ENCODE results near the gene RIPK3.

The RIPK3 gene

GRCh38 chr14:24300326-24300980 lies 39.3 kb downstream of the RIPK3 start:
- Histone ChIP-seq H3K4me2 (ENCODE audit: low read length) (peak overlapping the region; percentile 94), H3K4me1 (peaks cover 8% of the 10 kb centered on the region), H3K36me3 (ENCODE audit: control insufficient read depth, insufficient read depth, low read length) (no peaks in the 10 kb centered on the region), H3K9me3 (ENCODE audit: control insufficient read depth, low read length) (no peaks in the 10 kb centered on the region), H3K4me3 (ENCODE audit: low read depth, low read length) (peak overlapping the region; percentile 85), H3K79me2 (peaks cover 8% of the 10 kb centered on the region), H3K27me3 (ENCODE audit: control insufficient read depth, insufficient read depth, low read length) (no peaks in the 10 kb centered on the region), H3K27ac (no peak overlapping the region), H2AFZ (peak overlapping the region; percentile 88), H3K9ac (no peak overlapping the region)
- no peak for TF ChIP-seq CTCF (IDR thresholded peaks at IDR 0.05)

- no peak for TF ChIP-seq CTCF (IDR thresholded peaks at IDR 0.05)
- Histone ChIP-seq H3K79me2 (peaks cover 8% of the 10 kb centered on the region), H3K4me3 (ENCODE audit: low read depth, low read length) (peak within 1 kb of the TSS; percentile 85), H3K4me2 (ENCODE audit: low read length) (peak within 1 kb of the TSS; percentile 94), H3K9me3 (ENCODE audit: control insufficient read depth, low read length) (no peaks in the 10 kb centered on the region), H3K9ac (peak within 1 kb of the TSS; percentile 41), H2AFZ (peak within 1 kb of the TSS; percentile 88), H3K4me1 (peaks cover 8% of the 10 kb centered on the region), H3K27ac (peak within 1 kb of the TSS; percentile 70), H3K36me3 (ENCODE audit: control insufficient read depth, insufficient read depth, low read length) (no peaks in the 10 kb centered on the region), H3K27me3 (ENCODE audit: control insufficient read depth, insufficient read depth, low read length) (no peaks in the 10 kb centered on the region)
These were observed 40.3 kb downstream of the RIPK3 start, which contains the start of the genes DHRS1 and NOP9 for GRCh38 chr14:24299255-24300191. TSS of gene DHRS1 (minus strand) at chr14:24299780. CDS start at chr14:24299106, 674 bp downstream. TSS of gene NOP9 (plus strand) at chr14:24299850. CDS start at chr14:24299955, 105 bp downstream.

- peak overlapping the region; percentile 70 for H3K27ac ChIP-seq
- no peak for TF ChIP-seq CTCF (IDR thresholded peaks at IDR 0.05)
- peak overlapping the region; percentile 94 for H3K4me2 ChIP-seq (ENCODE audit: low read length)
These were observed 40.9 kb downstream of the RIPK3 start for GRCh38 chr14:24298892-24299254.

GRCh38 chr14:24297190-24297964 lies 42.4 kb downstream of the RIPK3 start:
- H3K4me3 ChIP-seq (ENCODE audit: low read depth, low read length) = no peak overlapping the region
- H3K4me1 ChIP-seq = peaks cover 8% of the 10 kb centered on the region
- H3K27ac ChIP-seq = no peak overlapping the region
- H3K27me3 ChIP-seq (ENCODE audit: control insufficient read depth, insufficient read depth, low read length) = no peaks in the 10 kb centered on the region
- TF ChIP-seq CTCF (IDR thresholded peaks at IDR 0.05) = peak; percentile 48
- H3K36me3 ChIP-seq (ENCODE audit: control insufficient read depth, insufficient read depth, low read length) = no peaks in the 10 kb centered on the region
- H3K9me3 ChIP-seq (ENCODE audit: control insufficient read depth, low read length) = no peaks in the 10 kb centered on the region
- no peak overlapping the region for H2AFZ ChIP-seq
- peaks cover 8% of the 10 kb centered on the region for H3K79me2 ChIP-seq
- no peak overlapping the region for H3K9ac ChIP-seq
- H3K4me2 ChIP-seq (ENCODE audit: low read length) = no peak overlapping the region

More at GRCh38 chr14:24298892-24299254, 40.9 kb downstream of the RIPK3 start:
- Histone ChIP-seq H3K4me3 (ENCODE audit: low read depth, low read length) (peak overlapping the region; percentile 85), H3K79me2 (peaks cover 8% of the 10 kb centered on the region), H3K4me1 (peaks cover 8% of the 10 kb centered on the region), H3K9ac (peak overlapping the region; percentile 41), H3K9me3 (ENCODE audit: control insufficient read depth, low read length) (no peaks in the 10 kb centered on the region), H3K27me3 (ENCODE audit: control insufficient read depth, insufficient read depth, low read length) (no peaks in the 10 kb centered on the region), H2AFZ (peak overlapping the region; percentile 88), H3K36me3 (ENCODE audit: control insufficient read depth, insufficient read depth, low read length) (no peaks in the 10 kb centered on the region)

Measured in parathyroid adenoma (tissue), 2 donors.